Activated B cell treated with CpG ODN at 0.5 μM for 24 hours (primary cell): ENCODE measurements around the gene FAM209B. TPM values are rescaled to one million over a fixed set of nuclear protein-coding genes. Genes with fewer than 3 reads are reported as not detected.
"Not testable (repeated sequence)": the region's sequence is repeated elsewhere in the genome, so short reads cannot be mapped to it uniquely, and the experiment has no call there.

Experiments
- ATAC-seq: fragments of 200-7000 bp; cut with Tn5 transposase; one replicate; pipeline ENCODE4 v1.10.0; 2021; ENCODE audit warnings: low read depth, mild to moderate bottlenecking, moderate library complexity
- CTCF ChIA-PET: fragments of 350-600 bp; sonication (Branson Sonifier 250); formaldehyde crosslinking; loops from one replicate; lab custom pipeline; 2021; ENCODE audit warnings: antibody characterized with exemption; lab: Charles Lee
- POLR2A ChIA-PET: fragments of 350-600 bp; sonication (Branson Sonifier 250); formaldehyde crosslinking; loops from one replicate; lab custom pipeline; 2021; ENCODE audit warnings: antibody characterized with exemption; lab: Charles Lee
- DNase-seq: peaks from one replicate; pipeline ENCODE4 v3.0.0; 2022
- H3K27ac Mint-ChIP-seq: one replicate; pipeline ENCODE4 v1.8.0; 2020; ENCODE audit warnings: mixed read lengths
- H3K27me3 Mint-ChIP-seq: one replicate; pipeline ENCODE4 v1.8.0; 2021; ENCODE audit warnings: mixed read lengths
- H3K36me3 Mint-ChIP-seq: one replicate; pipeline ENCODE4 v1.8.0; 2021; ENCODE audit warnings: low read depth, mixed read lengths
- H3K4me1 Mint-ChIP-seq: one replicate; pipeline ENCODE4 v1.8.0; 2021; ENCODE audit warnings: mixed read lengths
- H3K4me3 Mint-ChIP-seq: one replicate; pipeline ENCODE4 v1.8.0; 2020; ENCODE audit warnings: mild to moderate bottlenecking, mixed read lengths
- H3K9me3 Mint-ChIP-seq: one replicate; pipeline ENCODE4 v1.8.0; 2020; ENCODE audit warnings: mixed read lengths
- intact Hi-C: fragments of 100-400 bp; cut with micrococcal nuclease; formaldehyde crosslinking; loops from one replicate; pipeline ENCODE4 v1.15.1; 2024
- total RNA-seq: library from RNA; stranded (reverse); gene quantifications from 2 replicates; pipeline ENCODE4 v1.2.3, GENCODE V29; 2022
- TF ChIP-seq, protein P1 (sequence below): fragments of 200-600 bp; IDR thresholded peaks from one replicate; pipeline ENCODE4 v1.8.0; 2022; ENCODE audit warnings: antibody characterized with exemption, mild to moderate bottlenecking

FAM209B gene
- total RNA-seq, 1 donor from 2014 or later = 1.5 TPM

DNA sequence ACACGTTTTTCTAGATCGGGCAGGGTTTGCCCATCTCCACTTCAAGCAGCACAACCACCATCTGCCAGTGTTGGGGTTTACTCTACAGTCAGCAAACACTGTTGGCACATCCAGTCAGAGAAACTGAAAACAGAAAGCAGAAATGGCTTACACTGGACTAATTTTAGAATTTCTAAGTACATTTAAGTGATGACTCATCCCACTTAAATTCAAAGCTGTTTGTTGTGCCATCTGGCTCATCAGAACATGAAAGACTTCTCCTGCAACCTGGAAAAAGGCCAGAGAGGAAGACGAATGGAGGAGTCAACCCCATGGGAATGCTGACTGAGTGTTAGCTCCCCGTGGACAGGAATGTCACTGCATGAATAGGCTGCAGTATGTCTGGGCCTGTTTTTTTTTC lies 21.8 kb downstream of the FAM209B start:
- H3K4me1 Mint-ChIP-seq = peaks cover 8% of the 10 kb centered on the region
- TF ChIP-seq, protein P1, sequence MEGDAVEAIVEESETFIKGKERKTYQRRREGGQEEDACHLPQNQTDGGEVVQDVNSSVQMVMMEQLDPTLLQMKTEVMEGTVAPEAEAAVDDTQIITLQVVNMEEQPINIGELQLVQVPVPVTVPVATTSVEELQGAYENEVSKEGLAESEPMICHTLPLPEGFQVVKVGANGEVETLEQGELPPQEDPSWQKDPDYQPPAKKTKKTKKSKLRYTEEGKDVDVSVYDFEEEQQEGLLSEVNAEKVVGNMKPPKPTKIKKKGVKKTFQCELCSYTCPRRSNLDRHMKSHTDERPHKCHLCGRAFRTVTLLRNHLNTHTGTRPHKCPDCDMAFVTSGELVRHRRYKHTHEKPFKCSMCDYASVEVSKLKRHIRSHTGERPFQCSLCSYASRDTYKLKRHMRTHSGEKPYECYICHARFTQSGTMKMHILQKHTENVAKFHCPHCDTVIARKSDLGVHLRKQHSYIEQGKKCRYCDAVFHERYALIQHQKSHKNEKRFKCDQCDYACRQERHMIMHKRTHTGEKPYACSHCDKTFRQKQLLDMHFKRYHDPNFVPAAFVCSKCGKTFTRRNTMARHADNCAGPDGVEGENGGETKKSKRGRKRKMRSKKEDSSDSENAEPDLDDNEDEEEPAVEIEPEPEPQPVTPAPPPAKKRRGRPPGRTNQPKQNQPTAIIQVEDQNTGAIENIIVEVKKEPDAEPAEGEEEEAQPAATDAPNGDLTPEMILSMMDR = no peak
- DNase-seq (no peak), ATAC-seq (peak; percentile 40)
- H3K36me3 Mint-ChIP-seq = no peaks in the 10 kb centered on the region
- intact Hi-C loops = loop anchor here (5.0 kb wide), 1 partner anchor 942 kb away; no protein-coding TSS in a partner anchor
- no peak overlapping the region for H3K27ac Mint-ChIP-seq
- no peaks in the 10 kb centered on the region for H3K9me3 Mint-ChIP-seq
- ChIA-PET POLR2A (no interaction called here), CTCF (no interaction called here)
- H3K4me3 Mint-ChIP-seq = no peak overlapping the region
- H3K27me3 Mint-ChIP-seq = peaks cover 2% of the 10 kb centered on the region

DNA sequence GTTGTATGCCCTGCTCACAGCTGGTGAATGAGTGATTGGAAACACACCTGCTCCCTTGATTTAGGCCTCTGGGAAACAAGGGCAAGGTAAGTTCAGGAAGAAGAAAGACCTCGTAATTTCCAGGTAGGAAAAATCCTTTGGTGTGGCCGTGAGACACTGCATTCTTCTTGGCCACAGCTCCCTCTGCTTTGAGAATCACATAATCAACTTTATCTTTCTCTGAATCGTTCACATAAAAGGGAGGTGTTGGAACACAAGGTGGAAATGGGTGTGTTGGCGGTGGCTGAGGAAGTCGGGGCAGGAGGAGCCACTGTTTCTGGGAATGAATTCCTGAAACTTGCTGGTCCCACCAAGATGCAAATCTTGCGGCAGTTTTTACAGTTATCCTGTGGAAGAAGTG lies 25.9 kb downstream of the FAM209B start:
- DNase-seq (no peak), ATAC-seq (no peak)
- H3K4me1 Mint-ChIP-seq = peaks cover 8% of the 10 kb centered on the region
- H3K27ac Mint-ChIP-seq = no peak overlapping the region
- TF ChIP-seq, protein P1 = no peak
- intact Hi-C loops = no loop called here
- POLR2A ChIA-PET = no interaction called here
- no peak overlapping the region for H3K4me3 Mint-ChIP-seq
- no peaks in the 10 kb centered on the region for H3K36me3 Mint-ChIP-seq
- peaks cover 2% of the 10 kb centered on the region for H3K27me3 Mint-ChIP-seq
- CTCF ChIA-PET = no interaction called here
- no peaks in the 10 kb centered on the region for H3K9me3 Mint-ChIP-seq

DNA sequence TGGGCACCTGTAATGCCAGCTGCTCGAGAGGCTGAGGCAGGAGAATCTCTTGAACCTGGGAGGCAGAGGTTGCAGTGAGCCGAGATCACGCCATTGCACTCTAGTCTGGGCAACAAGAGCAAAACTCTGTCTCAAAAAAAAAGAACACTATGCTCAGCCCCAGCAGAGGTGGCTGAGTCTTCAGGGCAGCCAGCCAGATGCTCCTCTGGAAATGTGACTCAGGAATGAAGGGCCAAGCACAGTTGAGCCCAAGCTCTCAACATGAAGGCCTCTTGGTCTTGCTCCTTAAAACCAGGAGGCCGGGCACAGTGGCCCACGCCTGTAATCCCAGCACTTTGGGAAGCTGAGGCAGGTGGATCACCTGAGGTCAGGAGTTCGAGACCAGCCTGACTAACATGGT lies 31.5 kb downstream of the FAM209B start:
- DNase-seq, H3K4me3 Mint-ChIP-seq, POLR2A ChIA-PET, H3K4me1 Mint-ChIP-seq, H3K27ac Mint-ChIP-seq, H3K9me3 Mint-ChIP-seq, CTCF ChIA-PET, H3K36me3 Mint-ChIP-seq, H3K27me3 Mint-ChIP-seq, ATAC-seq, intact Hi-C loops: not testable (repeated sequence)

DNA sequence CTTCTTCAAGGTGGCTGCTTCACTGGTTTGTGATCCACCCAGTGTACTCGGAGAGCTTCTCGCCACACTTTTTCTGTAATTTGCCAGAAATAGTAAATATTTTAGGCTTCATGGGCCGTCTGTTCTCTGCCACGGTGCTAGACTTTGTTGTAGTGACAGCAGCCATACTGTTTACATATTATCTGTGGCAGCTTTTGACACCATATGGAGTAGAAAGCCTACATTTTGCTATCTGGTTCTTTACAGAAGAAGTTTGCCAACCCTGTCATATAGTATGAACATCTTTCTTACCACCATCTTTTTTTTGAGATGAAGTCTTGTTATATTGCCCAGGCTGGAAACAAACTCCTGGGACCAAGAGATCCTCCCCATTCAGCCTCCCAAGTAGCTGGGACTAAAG lies 32.5 kb downstream of the FAM209B start:
- Mint-ChIP-seq H3K27ac (no peak overlapping the region), H3K4me3 (no peak overlapping the region), H3K9me3 (no peaks in the 10 kb centered on the region), H3K36me3 (no peaks in the 10 kb centered on the region), H3K27me3 (peaks cover 8% of the 10 kb centered on the region), H3K4me1 (no peaks in the 10 kb centered on the region)
- no peak for ATAC-seq
- CTCF ChIA-PET = no interaction called here
- POLR2A ChIA-PET = no interaction called here
- DNase-seq = no peak
- TF ChIP-seq, protein P1 = no peak
- intact Hi-C loops = no loop called here

DNA sequence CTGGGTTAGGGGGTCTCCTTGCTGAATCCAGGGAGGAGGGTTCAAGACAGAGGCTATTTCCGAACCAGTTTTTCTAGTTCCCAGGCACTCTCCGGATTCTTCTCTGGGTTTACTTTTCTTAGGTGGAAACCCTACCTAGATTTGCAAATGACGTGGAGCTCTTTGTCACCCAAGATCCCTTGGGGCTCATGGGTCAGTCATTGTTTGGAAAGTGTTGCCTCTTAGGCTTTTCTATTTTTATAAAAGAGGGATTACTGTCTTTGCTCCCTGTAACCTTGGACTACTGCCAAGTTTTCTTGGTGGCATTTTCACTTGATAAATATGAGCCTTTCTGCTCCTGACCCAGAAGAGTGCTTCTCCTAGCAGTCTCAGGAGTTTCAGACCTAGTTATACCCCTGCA lies 33.6 kb downstream of the FAM209B start:
- no peak for ATAC-seq

More for the DNA sequence above, 33.6 kb downstream of the FAM209B start:
- no peaks in the 10 kb centered on the region for H3K4me1 Mint-ChIP-seq
- no peak for DNase-seq
- intact Hi-C loops = no loop called here
- H3K27me3 Mint-ChIP-seq = peaks cover 11% of the 10 kb centered on the region
- no peaks in the 10 kb centered on the region for H3K36me3 Mint-ChIP-seq
- TF ChIP-seq, protein P1 = no peak
- H3K4me3 Mint-ChIP-seq = no peak overlapping the region
- H3K27ac Mint-ChIP-seq = no peak overlapping the region
- CTCF ChIA-PET = no interaction called here
- POLR2A ChIA-PET = no interaction called here
- no peaks in the 10 kb centered on the region for H3K9me3 Mint-ChIP-seq
